ENCODE results near the gene ZNF536.
"Not testable (repeated sequence)": the region's sequence is repeated elsewhere in the genome, so short reads cannot be mapped to it uniquely, and the experiment has no call there.

Gene ZNF536

DNA sequence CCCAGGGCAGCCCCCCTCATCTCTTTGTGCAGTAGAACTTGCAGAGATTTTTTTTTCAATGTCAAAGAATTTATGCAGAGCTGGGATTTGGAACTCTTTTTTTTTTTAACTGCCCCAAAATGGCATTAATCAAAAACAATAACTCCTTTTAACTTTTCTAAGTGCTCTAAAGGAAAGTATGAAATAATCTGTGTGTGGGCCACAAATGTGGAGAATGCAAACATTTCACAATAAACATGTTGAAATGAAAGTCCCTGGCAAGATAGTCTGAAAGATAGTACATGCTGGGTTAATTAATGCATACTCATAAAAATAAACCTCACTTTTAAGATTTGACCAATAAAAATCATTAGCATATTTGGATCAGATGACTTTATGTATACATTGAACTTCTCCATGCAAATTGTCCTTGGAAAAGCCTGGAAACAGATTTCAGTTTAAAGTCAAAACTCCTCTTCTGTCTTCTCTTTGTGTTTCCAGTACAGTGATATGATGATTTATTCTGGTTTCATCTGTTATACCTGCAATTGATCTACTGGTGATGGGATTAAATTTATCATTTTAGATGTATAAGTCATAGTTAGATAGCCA lies 30.5 kb upstream of the ZNF536 start:
- no peak for DNase-seq (ENCODE audit: low read depth)

GRCh38 chr19:30342901-30343300 lies 29.3 kb upstream of the ZNF536 start:
- DNase-seq (ENCODE audit: low read depth) = no peak

- DNase-seq (ENCODE audit: low read depth) = no peak
Observed at GRCh38 chr19:30344446-30345425, 27.4 kb upstream of the ZNF536 start.

- DNase-seq (ENCODE audit: low read depth) = no peak
Observed at GRCh38 chr19:30345686-30346085, 26.5 kb upstream of the ZNF536 start.

- not testable (repeated sequence) for DNase-seq (ENCODE audit: low read depth)
Observed at GRCh38 chr19:30346468-30346867, 25.7 kb upstream of the ZNF536 start.

GRCh38 chr19:30349131-30349730 lies 23.0 kb upstream of the ZNF536 start:
- no peak for DNase-seq (ENCODE audit: low read depth)

- no peak for DNase-seq (ENCODE audit: low read depth)
Observed at GRCh38 chr19:30350692-30351663, 21.2 kb upstream of the ZNF536 start.

- DNase-seq (ENCODE audit: low read depth) = no peak
Observed at GRCh38 chr19:30351774-30352173, 20.4 kb upstream of the ZNF536 start.

- DNase-seq (ENCODE audit: low read depth) = no peak
Observed at GRCh38 chr19:30353394-30353945, 18.7 kb upstream of the ZNF536 start.

DNA sequence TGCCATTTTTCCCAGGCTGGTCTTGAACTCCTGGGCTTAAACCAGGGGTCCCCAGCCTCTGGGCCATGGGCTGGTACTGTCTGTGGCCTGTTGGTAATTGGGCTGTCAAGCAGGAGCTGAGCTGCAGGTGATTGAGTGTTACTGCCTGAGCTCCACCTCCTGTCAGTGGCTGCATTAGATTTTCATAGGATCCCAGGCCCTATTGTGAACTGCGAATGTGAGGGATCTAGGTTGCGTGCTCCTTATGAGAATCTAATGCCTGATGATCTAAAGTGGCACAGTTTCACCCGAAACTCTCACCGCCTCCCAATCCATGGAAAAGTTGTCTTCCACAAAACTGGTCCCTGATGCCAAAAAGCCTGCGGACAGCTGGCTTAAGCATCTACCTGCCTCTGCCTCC lies 16.6 kb upstream of the ZNF536 start:
- no peak for DNase-seq (ENCODE audit: low read depth)

DNA sequence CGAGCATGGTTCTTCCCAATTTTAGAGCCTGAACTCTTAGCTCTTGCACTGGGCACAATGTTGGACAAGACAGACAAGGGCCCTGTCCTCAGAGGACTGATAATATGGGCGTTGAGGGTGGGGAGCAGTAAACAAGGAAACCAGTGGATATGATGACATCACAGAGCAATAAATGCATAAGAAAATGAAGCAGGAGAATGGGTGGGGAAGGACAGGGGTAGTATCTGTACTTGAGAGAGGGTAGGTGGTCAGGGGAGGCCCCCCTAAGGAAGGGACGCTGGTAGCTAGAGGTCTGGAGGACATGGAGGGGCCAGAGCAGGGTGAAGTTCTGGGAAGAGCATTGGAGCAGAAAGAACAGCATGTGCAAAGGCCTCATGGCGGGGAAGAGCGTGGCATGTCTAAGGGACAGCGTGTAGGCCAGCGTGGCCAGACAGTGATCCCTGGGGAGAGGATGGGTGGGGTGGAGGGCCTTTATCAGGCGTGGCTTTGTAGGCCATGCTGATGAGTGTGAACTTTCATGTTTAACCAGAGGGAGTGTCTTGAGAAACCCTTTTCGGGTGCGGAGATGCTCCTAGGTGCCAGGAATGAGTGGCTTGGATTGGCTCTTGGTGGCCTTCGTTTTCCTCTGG lies 15.1 kb upstream of the ZNF536 start:
- DNase-seq (ENCODE audit: low read depth) = no peak

DNA sequence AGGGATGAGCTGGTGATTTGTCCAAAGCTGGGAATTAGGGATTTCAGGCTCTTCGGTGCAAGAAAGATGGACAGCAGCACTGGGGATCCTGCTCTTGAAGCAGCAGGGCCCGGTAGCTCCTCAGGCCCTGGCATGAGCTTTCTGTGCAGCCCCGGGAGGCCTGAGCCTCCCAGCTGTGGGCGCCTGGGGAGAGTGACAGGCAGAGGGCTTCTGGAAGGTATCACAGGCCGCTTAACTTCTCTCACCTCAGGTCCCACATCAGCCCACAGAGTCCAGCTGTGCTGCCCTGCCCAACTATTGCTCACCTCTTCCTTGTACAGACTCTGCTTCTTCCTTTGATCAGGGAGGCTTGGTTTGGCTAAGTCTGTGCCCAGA lies 14.6 kb upstream of the ZNF536 start:
- DNase-seq (ENCODE audit: low read depth) = no peak

DNA sequence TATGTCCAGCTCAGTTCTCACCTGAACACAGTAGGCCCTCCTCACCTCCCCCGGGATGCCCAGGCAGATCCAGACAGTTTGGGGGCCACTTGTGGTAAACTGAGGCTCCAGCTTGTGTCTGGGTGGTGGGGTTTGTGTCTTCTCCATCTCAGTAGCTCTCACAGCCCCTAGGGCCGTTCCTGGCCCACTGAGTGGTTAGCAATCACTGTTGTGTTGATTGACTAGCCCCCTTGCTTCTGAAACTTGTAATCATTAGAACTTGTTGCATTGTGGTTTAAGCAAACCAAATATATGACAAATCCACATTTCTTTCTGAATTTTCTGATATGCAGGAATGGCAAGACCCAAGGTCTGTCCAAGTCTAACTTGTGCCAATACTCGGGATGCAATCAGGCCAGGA lies 13.9 kb upstream of the ZNF536 start:
- DNase-seq (ENCODE audit: low read depth) = no peak

- DNase-seq (ENCODE audit: low read depth) = no peak
Observed at GRCh38 chr19:30358821-30359580, 13.2 kb upstream of the ZNF536 start.

GRCh38 chr19:30359936-30360335 lies 12.2 kb upstream of the ZNF536 start:
- no peak for DNase-seq (ENCODE audit: low read depth)

DNA sequence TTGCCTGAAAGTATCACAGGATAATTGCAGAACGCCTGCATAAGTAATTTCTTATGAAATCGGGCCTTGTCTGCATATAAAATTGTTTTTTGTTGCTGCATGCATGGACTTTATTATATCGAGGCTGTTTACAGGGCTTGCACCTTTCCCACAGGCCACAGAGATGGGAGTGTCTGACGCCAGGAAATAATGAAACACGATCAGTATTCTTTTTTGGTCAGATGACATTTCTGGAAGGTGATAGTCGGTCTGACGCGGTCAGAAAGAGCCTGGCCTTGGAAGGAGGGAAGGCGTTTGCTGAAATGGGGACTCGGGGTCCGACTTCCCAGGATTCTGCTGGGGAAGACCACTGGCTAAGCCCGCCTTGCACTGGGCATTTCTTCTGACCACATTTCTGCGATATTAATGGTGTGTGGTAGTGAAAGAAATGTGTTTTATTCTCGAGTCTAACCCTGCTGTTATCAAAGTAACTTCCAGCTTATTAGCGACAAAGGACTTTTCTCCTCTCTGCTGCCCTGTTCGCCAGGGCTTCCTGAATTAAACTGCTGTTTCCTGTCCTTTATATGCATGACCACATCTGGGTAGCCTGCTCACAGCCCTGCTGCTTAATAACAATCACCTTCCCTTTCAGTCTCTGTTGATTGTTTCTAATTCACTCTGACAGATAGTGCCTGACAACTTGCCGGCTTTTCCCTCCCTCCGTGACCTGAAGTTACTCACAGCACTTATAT lies 11.6 kb upstream of the ZNF536 start:
- DNase-seq (ENCODE audit: low read depth) = no peak

GRCh38 chr19:30361107-30361447 lies 11.1 kb upstream of the ZNF536 start:
- no peak for DNase-seq (ENCODE audit: low read depth)

DNA sequence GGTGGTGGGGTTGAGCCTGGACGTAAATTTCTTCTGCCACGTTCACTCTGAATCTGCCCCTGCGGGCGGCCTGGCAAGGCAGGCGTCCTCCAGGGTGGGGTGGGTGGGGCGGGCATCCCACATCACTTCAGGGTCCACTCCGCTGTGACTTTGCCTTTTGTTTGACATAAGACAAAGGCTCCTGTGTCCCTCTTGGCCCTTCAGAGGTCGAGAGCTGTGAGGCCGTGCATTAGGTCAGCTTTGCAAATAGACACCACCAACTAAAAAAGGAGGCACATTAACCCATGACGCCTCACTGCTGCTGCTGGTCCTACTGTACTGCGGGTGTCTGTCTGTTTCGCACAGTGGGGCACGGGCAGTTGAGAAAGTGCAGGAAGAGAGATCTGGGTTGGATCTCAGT lies 10.5 kb upstream of the ZNF536 start:
- no peak for DNase-seq (ENCODE audit: low read depth)

GRCh38 chr19:30362156-30362754 lies 9.9 kb upstream of the ZNF536 start:
- DNase-seq (ENCODE audit: low read depth) = no peak
